A673 (cell line): ENCODE results near the gene S100A5. TPM values are rescaled to one million over a fixed set of nuclear protein-coding genes. Genes with fewer than 3 reads are reported as not detected.
"Not testable (repeated sequence)": the region's sequence is repeated elsewhere in the genome, so short reads cannot be mapped to it uniquely, and the experiment has no call there.

ENCODE experiments used
- BruUV-seq: library from RNA; stranded (reverse); fragments of 400-500 nt; replicated peaks from 2 replicates; lab custom pipeline; 2021; lab: Mats Ljungman, UMichigan
- CTCF ChIA-PET: fragments of 300-600 bp; sonication (Branson Sonifier 250); formaldehyde crosslinking; loops from one replicate; lab custom pipeline; 2022; ENCODE audit warnings: antibody characterized with exemption; lab: Charles Lee
- POLR2A ChIA-PET: fragments of 300-600 bp; sonication (Branson Sonifier 250); formaldehyde crosslinking; loops from one replicate; lab custom pipeline; 2022; ENCODE audit warnings: antibody characterized with exemption; ENCODE audit not compliant: low non-redundant PET; lab: Charles Lee
- DNase-seq: peaks from one replicate; pipeline ENCODE4 v3.0.0-alpha.2; 2015; ENCODE audit warnings: low spot score
- H3K27ac ChIP-seq: fragments of 200-600 bp; sonication (generic); 2 replicates; pipeline ENCODE4 v1.5.1; 2016; ENCODE audit warnings: mixed run types, low read depth, mild to moderate bottlenecking, mixed read lengths, antibody characterized with exemption, low read length; ENCODE audit not compliant: poor library complexity, severe bottlenecking
- H3K27me3 ChIP-seq: fragments of 200-600 bp; sonication (generic); replicated peaks from 2 replicates; pipeline ENCODE4 v1.6.1; 2017; ENCODE audit warnings: mixed run types, low read depth, mild to moderate bottlenecking, mixed read lengths, antibody characterized with exemption, low read length; ENCODE audit not compliant: insufficient read depth, poor library complexity
- H3K36me3 ChIP-seq: fragments of 200-600 bp; sonication (generic); 2 replicates; pipeline ENCODE4 v1.6.1; 2016; ENCODE audit warnings: mixed run types, mild to moderate bottlenecking, mixed read lengths, antibody characterized with exemption, low read length; ENCODE audit not compliant: insufficient read depth, poor library complexity, severe bottlenecking
- H3K4me1 ChIP-seq: fragments of 200-600 bp; sonication (generic); 2 replicates; pipeline ENCODE4 v1.6.1; 2017; ENCODE audit warnings: mixed run types, mild to moderate bottlenecking, mixed read lengths, antibody characterized with exemption, low read length; ENCODE audit not compliant: insufficient read depth, poor library complexity, severe bottlenecking
- H3K4me3 ChIP-seq: fragments of 200-600 bp; sonication (generic); 2 replicates; pipeline ENCODE4 v1.5.1; 2016; ENCODE audit warnings: low read depth, mixed run types, mild to moderate bottlenecking, mixed read lengths, low read length; ENCODE audit not compliant: poor library complexity, severe bottlenecking
- H3K9me3 ChIP-seq: fragments of 200-600 bp; sonication (generic); 2 replicates; pipeline ENCODE4 v1.6.1; 2016; ENCODE audit warnings: mixed run types, low read depth, mild to moderate bottlenecking, mixed read lengths, antibody characterized with exemption, low read length; ENCODE audit not compliant: poor library complexity, severe bottlenecking
- CTCF ChIP-seq: fragments of 300-800, 200-600 bp; sonication (generic); conservative IDR thresholded peaks from 2 replicates; pipeline ENCODE4 v1.5.1; 2017; ENCODE audit warnings: low read depth, mild to moderate bottlenecking, antibody characterized with exemption, low read length, moderate library complexity, mixed read lengths
- EZH2 ChIP-seq: fragments of 200-600 bp; sonication (generic); IDR thresholded peaks from 2 replicates; pipeline ENCODE4 v1.6.1; 2017; ENCODE audit warnings: borderline replicate concordance, low read depth, mild to moderate bottlenecking, mixed read lengths, antibody characterized with exemption, low read length; ENCODE audit not compliant: poor library complexity, severe bottlenecking
- intact Hi-C: fragments of 100-400 bp; cut with micrococcal nuclease; formaldehyde crosslinking; loops from one replicate; pipeline ENCODE4 v1.10.0; 2022; ENCODE audit not compliant: unreplicated experiment
- total RNA-seq: library from RNA; stranded (reverse); gene quantifications from 2 replicates; pipeline ENCODE4 v1.2.3, GENCODE V29; 2021

Gene S100A5
- total RNA-seq, 1 experiment from 2014 or later: not detected

GRCh38 chr1:153527023-153527682 lies 13.6 kb downstream of the S100A5 start:
- no peak for DNase-seq
- no TSS peak for BruUV-seq
- TF ChIP-seq EZH2 (no peak), CTCF (no peak)
- CTCF ChIA-PET: interaction anchor here (1.0 kb wide), 1 partner anchor 30 kb away, joined by 3 read pairs; no protein-coding TSS in a partner anchor
- H3K27me3 ChIP-seq: no peaks in the 10 kb centered on the region
- H3K9me3 ChIP-seq: no peaks in the 10 kb centered on the region
- peaks cover 4% of the 10 kb centered on the region for H3K4me1 ChIP-seq
- intact Hi-C loops: no loop called here
- POLR2A ChIA-PET: no interaction called here
- no peak overlapping the region for H3K4me3 ChIP-seq
- H3K27ac ChIP-seq: no peak overlapping the region
- no peaks in the 10 kb centered on the region for H3K36me3 ChIP-seq

GRCh38 chr1:153526132-153526543 lies 14.6 kb downstream of the S100A5 start:
- ChIA-PET CTCF (no interaction called here), POLR2A (no interaction called here)
- intact Hi-C loops: no loop called here
- TF ChIP-seq EZH2 (no peak), CTCF (no peak)
- Histone ChIP-seq H3K4me3 (no peak overlapping the region), H3K4me1 (no peaks in the 10 kb centered on the region), H3K27ac (no peak overlapping the region), H3K27me3 (no peaks in the 10 kb centered on the region), H3K9me3 (no peaks in the 10 kb centered on the region), H3K36me3 (no peaks in the 10 kb centered on the region)
- BruUV-seq: no TSS peak
- DNase-seq: no peak

GRCh38 chr1:153525088-153525728 lies 15.5 kb downstream of the S100A5 start:
- Histone ChIP-seq H3K4me1 (no peaks in the 10 kb centered on the region), H3K9me3 (no peaks in the 10 kb centered on the region), H3K27me3 (no peaks in the 10 kb centered on the region), H3K27ac (no peak overlapping the region), H3K36me3 (no peaks in the 10 kb centered on the region), H3K4me3 (no peak overlapping the region)
- TF ChIP-seq CTCF (no peak), EZH2 (no peak)
- no peak for DNase-seq
- intact Hi-C loops: no loop called here
- BruUV-seq: no TSS peak
- ChIA-PET CTCF (interaction anchor here (0.7 kb wide), 1 partner anchor 419 kb away, joined by 9 read pairs; no protein-coding TSS in a partner anchor), POLR2A (no interaction called here)

DNA sequence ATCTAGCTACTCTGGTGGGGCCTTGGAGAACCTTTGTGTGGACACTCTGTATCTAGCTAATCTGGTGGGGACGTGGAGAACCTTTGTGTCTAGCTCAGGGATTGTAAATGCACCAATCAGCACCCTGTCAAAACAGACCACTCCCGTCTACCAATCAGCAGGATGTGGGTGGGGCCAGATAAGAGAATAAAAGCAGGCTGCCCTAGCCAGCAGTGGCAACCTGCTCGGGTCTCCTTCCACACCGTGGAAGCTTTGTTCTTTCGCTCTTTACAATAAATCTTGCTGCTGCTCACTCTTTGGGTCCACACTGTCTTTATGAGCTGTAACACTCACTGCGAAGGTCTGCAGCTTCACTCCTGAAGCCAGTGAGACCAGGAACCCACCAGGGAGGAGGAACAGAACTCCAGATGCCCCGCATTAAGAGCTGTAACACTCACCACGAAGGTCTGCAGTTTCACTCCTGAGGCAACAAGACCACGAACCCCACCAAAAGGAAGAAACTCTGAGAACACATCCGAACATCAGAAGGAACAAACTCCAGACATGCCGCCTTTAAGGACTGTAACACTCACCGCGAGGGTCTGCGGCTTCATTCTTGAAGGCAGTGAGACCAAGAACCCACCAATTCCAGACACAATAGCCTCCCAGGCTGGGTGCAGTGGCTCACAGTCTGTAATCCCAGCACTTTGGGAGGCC lies 18.2 kb downstream of the S100A5 start:
- BruUV-seq, intact Hi-C loops, POLR2A ChIA-PET, DNase-seq, H3K4me1 ChIP-seq, H3K9me3 ChIP-seq, H3K4me3 ChIP-seq, H3K27me3 ChIP-seq, CTCF ChIA-PET, H3K27ac ChIP-seq, H3K36me3 ChIP-seq: not testable (repeated sequence)

DNA sequence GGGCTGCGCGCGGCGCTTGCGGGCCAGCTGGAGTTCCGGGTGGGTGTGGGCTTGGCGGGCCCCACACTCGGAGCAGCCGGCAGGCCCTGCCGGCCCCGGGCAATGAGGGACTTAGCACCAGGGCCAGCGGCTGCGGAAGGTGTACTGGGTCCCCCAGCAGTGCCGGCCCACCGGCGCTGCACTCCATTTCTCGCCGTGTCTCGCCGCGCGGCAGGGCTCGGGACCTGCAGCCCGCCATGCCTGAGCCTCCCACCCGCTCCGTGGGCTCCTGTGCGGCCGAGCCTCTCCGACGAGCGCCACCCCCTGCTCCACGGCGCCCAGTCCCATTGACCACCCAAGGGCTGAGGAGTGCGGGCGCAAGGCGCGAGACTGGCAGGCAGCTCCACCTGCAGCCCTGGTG lies 18.9 kb downstream of the S100A5 start:
- H3K27me3 ChIP-seq, H3K4me3 ChIP-seq, CTCF ChIA-PET, H3K36me3 ChIP-seq, H3K4me1 ChIP-seq, POLR2A ChIA-PET, intact Hi-C loops, H3K9me3 ChIP-seq, DNase-seq, BruUV-seq, H3K27ac ChIP-seq: not testable (repeated sequence)
